IMR-90 (cell line): Measurements from ENCODE around the gene SULT1B1.

Source experiments
- CEBPB ChIP-seq: IDR thresholded peaks from 2 replicates; pipeline ENCODE4 v1.6.1; 2012; ENCODE audit warnings: low read depth, low read length, improper control_type of control experiment
- CHD1 ChIP-seq: IDR thresholded peaks from 2 replicates; pipeline ENCODE4 v1.6.1; 2012; ENCODE audit warnings: low read depth, low read length, improper control_type of control experiment
- FOS ChIP-seq: fragments of 150-350 bp; IDR thresholded peaks from 2 replicates; pipeline ENCODE4 v1.6.1; 2016; ENCODE audit warnings: low read depth, low read length
- MAFK ChIP-seq: IDR thresholded peaks from 2 replicates; pipeline ENCODE4 v1.6.1; 2012; ENCODE audit warnings: low read depth, low read length, improper control_type of control experiment
- POLR2A ChIP-seq: IDR thresholded peaks from 2 replicates; pipeline ENCODE4 v1.6.1; 2012; ENCODE audit warnings: mild to moderate bottlenecking, low read depth, low read length
- RCOR1 ChIP-seq: IDR thresholded peaks from 2 replicates; pipeline ENCODE4 v1.6.1; 2012; ENCODE audit warnings: mild to moderate bottlenecking, low read length, improper control_type of control experiment; ENCODE audit not compliant: insufficient replicate concordance
- RFX5 ChIP-seq: IDR thresholded peaks from 2 replicates; pipeline ENCODE4 v1.8.0; 2012; ENCODE audit warnings: low read depth, mild to moderate bottlenecking, low read length, moderate library complexity
- TF ChIP-seq, protein P1 (sequence below): conservative IDR thresholded peaks from 2 replicates; pipeline ENCODE4 v1.5.1; 2012; ENCODE audit warnings: mild to moderate bottlenecking, low read depth, low read length, improper control_type of control experiment

DNA sequence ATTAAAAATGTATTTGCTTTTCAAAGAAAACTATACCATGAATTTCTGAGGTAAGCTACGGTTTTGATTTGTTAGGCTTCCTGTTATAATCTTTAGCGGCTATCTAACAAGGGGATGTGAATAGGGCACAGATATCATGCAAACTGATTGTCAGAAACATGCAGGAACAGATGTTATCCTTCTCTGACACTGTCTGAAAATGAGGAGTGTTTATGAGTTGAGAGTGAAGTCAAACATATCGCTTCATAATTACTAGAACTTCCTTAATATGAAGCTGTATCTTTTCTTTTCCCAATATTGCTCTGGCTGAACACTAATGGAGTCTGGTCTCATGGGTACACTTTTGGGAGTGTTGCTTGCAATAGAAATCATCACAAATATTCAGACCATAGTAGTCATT lies 16.3 kb upstream of the SULT1B1 start:
- TF ChIP-seq, protein P1, sequence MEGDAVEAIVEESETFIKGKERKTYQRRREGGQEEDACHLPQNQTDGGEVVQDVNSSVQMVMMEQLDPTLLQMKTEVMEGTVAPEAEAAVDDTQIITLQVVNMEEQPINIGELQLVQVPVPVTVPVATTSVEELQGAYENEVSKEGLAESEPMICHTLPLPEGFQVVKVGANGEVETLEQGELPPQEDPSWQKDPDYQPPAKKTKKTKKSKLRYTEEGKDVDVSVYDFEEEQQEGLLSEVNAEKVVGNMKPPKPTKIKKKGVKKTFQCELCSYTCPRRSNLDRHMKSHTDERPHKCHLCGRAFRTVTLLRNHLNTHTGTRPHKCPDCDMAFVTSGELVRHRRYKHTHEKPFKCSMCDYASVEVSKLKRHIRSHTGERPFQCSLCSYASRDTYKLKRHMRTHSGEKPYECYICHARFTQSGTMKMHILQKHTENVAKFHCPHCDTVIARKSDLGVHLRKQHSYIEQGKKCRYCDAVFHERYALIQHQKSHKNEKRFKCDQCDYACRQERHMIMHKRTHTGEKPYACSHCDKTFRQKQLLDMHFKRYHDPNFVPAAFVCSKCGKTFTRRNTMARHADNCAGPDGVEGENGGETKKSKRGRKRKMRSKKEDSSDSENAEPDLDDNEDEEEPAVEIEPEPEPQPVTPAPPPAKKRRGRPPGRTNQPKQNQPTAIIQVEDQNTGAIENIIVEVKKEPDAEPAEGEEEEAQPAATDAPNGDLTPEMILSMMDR = no peak
- TF ChIP-seq POLR2A = no peak
- TF ChIP-seq RCOR1 = no peak
- TF ChIP-seq CHD1 = no peak
- no peak for TF ChIP-seq RFX5
- TF ChIP-seq FOS = no peak
- TF ChIP-seq CEBPB = no peak
- TF ChIP-seq MAFK = no peak
